Kidney (tissue), 14 donors: ENCODE results near the gene CCDC81. TPM values are rescaled to one million over a fixed set of nuclear protein-coding genes. Genes with fewer than 3 reads are reported as not detected.

Experiments used
- DNase-seq, 5 donors: peaks; one replicate each; pipeline ENCODE4 v3.0.0-alpha.2; 2013 to 2020
- FAIRE-seq: peaks from 2 replicates; lab custom pipeline; 2012; peaks lifted over from hg19 to GRCh38; lab: Jason Lieb, UNC
- H3K27ac ChIP-seq, 2 donors: one replicate each; pipeline ENCODE4 v1.7.0; 2013; ENCODE audit warnings: low read depth in 2 of 2, low read length in 2 of 2, inconsistent platforms in 1 of 2
- H3K27me3 ChIP-seq: one replicate; pipeline ENCODE4 v1.7.1; 2013; ENCODE audit warnings: low read length, inconsistent platforms; ENCODE audit not compliant: control insufficient read depth, insufficient read depth
- H3K36me3 ChIP-seq, 3 donors: one replicate each; pipeline versions ENCODE4 v1.7.0 to v1.7.1; 2013; ENCODE audit warnings: low read length in 3 of 3, control low read depth in 1 of 3, inconsistent platforms in 1 of 3; ENCODE audit not compliant: insufficient read depth in 3 of 3, control insufficient read depth in 2 of 3
- H3K4me1 ChIP-seq, 3 donors: one replicate each; pipeline versions ENCODE4 v1.7.0 to v1.7.1; 2013; ENCODE audit warnings: low read length in 3 of 3, inconsistent platforms in 1 of 3, low read depth in 1 of 3; ENCODE audit not compliant: control insufficient read depth in 2 of 3, insufficient read depth in 2 of 3
- H3K4me3 ChIP-seq, 3 donors: one replicate each; pipeline versions ENCODE4 v1.7.0 to v1.8.1; 2013; ENCODE audit warnings: low read length in 3 of 3, control low read depth in 1 of 3, inconsistent platforms in 1 of 3
- H3K9ac ChIP-seq, 3 donors: one replicate each; pipeline versions ENCODE4 v1.7.0 to v1.7.1; 2013; ENCODE audit warnings: low read length in 3 of 3, control low read depth in 1 of 3, inconsistent platforms in 1 of 3
- H3K9me3 ChIP-seq, 3 donors: one replicate each; pipeline versions ENCODE4 v1.7.0 to v1.7.1; 2013; ENCODE audit warnings: low read length in 3 of 3, control low read depth in 1 of 3, inconsistent platforms in 1 of 3; ENCODE audit not compliant: control insufficient read depth in 2 of 3, insufficient read depth in 1 of 3
- intact Hi-C: fragments of 100-400 bp; cut with DNase I; formaldehyde crosslinking; loops from one replicate; pipeline ENCODE4 v1.11.1; 2022
- polyA plus RNA-seq: library from polyadenylated mRNA; stranded (reverse); fragments of 350-450 nt; fragmentation: Illumina TruSeq; extraction: RNeasy Lipid Tissue Mini Kit (QIAGEN cat#74804); gene quantifications from one replicate; pipeline ENCODE4 v1.2.3, GENCODE V29; 2014; ENCODE audit warnings: low read depth, low replicate concordance; ENCODE audit not compliant: insufficient read depth
- total RNA-seq: library from RNA; stranded (reverse); fragmentation: NEBNext Ultra II Directional; extraction: Animal tissue kit (Norgen Biotek cat#: 25700); gene quantifications from one replicate; pipeline ENCODE4 v1.2.1, GENCODE V29; 2021
- TF ChIP-seq, protein P1 (sequence below): IDR thresholded peaks from 3 replicates; pipeline ENCODE4 v1.5.1; 2012; ENCODE audit warnings: mild to moderate bottlenecking, moderate library complexity, borderline replicate concordance; ENCODE audit not compliant: insufficient read depth; ENCODE audit errors: extremely low read depth
- donor health status: control.
- donor health status: control.
- donor health status: control.
- donor health status: control.
- donor health status: control.
- donor health status: DM: yes; HTN: yes; CAD: no.
- donor health status: Normal renal cell carcinoma (clear cell type).

CCDC81 gene
- total and polyA plus RNA-seq, 2 donors from 2014 or later, result 0.54 to 1.1 TPM

DNA sequence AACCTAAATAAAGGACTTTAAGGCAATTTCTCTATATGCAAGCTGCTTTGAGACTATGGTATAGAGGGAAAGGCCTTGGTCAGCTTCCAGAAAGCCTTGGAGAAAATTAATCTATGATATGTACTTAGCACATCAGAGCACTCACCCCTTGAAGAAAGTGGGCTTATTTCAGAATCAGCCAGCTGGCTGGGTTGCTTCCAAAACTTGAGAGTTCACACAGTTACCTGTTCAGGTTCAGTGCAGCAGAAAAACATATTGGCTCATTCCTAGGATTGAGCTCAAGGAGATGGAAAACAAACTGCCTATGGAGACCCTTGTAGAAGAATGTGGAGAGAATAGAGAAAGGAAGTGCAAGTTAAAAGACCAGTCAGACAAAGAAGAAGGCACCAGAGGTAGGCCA lies 22.7 kb downstream of the CCDC81 start:
- no peak overlapping the region for H3K27ac ChIP-seq
- FAIRE-seq, result no peak
- H3K9ac ChIP-seq, result no peak overlapping the region
- no peaks in the 10 kb centered on the region for H3K4me1 ChIP-seq
- no peaks in the 10 kb centered on the region for H3K9me3 ChIP-seq
- TF ChIP-seq, protein P1, sequence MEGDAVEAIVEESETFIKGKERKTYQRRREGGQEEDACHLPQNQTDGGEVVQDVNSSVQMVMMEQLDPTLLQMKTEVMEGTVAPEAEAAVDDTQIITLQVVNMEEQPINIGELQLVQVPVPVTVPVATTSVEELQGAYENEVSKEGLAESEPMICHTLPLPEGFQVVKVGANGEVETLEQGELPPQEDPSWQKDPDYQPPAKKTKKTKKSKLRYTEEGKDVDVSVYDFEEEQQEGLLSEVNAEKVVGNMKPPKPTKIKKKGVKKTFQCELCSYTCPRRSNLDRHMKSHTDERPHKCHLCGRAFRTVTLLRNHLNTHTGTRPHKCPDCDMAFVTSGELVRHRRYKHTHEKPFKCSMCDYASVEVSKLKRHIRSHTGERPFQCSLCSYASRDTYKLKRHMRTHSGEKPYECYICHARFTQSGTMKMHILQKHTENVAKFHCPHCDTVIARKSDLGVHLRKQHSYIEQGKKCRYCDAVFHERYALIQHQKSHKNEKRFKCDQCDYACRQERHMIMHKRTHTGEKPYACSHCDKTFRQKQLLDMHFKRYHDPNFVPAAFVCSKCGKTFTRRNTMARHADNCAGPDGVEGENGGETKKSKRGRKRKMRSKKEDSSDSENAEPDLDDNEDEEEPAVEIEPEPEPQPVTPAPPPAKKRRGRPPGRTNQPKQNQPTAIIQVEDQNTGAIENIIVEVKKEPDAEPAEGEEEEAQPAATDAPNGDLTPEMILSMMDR, result no peak
- H3K4me3 ChIP-seq, result no peak overlapping the region
- no peak for DNase-seq
- no peaks in the 10 kb centered on the region for H3K36me3 ChIP-seq
- no peaks in the 10 kb centered on the region for H3K27me3 ChIP-seq
- intact Hi-C loops, result no loop called here

DNA sequence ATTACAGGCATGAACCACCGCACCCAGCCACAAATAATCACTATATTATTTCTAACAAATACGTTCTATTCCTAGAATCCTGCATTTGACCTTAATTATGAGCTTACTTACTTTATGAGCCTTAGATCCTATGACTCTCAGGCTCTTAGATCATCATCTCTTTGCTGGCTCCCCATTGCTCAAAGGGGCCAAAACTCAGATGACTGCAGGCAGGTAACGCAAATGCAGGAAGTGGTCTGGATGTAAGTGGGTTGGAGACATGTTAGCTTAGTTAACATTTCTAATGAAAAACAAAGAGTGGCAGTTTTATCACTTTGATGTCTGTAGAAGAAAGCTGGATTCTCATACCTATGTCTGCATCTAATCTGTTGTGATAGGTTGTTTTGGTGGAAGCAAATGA lies 23.4 kb downstream of the CCDC81 start:
- H3K9ac ChIP-seq, result no peak overlapping the region
- no peaks in the 10 kb centered on the region for H3K4me1 ChIP-seq
- H3K4me3 ChIP-seq, result no peak overlapping the region
- TF ChIP-seq, protein P1, result no peak
- no peaks in the 10 kb centered on the region for H3K36me3 ChIP-seq
- DNase-seq (no peak), FAIRE-seq (no peak)
- H3K27me3 ChIP-seq, result no peaks in the 10 kb centered on the region
- H3K27ac ChIP-seq, result no peak overlapping the region
- no peaks in the 10 kb centered on the region for H3K9me3 ChIP-seq
- intact Hi-C loops, result no loop called here

GRCh38 chr11:86403458-86403857 lies 28.8 kb downstream of the CCDC81 start:
- no peaks in the 10 kb centered on the region for H3K9me3 ChIP-seq
- H3K4me3 ChIP-seq, result no peak overlapping the region
- no peaks in the 10 kb centered on the region for H3K36me3 ChIP-seq
- intact Hi-C loops, result no loop called here
- TF ChIP-seq, protein P1, result no peak
- H3K27ac ChIP-seq, result no peak overlapping the region
- FAIRE-seq (no peak), DNase-seq (no peak)
- no peak overlapping the region for H3K9ac ChIP-seq
- no peaks in the 10 kb centered on the region for H3K27me3 ChIP-seq
- H3K4me1 ChIP-seq, result no peaks in the 10 kb centered on the region

DNA sequence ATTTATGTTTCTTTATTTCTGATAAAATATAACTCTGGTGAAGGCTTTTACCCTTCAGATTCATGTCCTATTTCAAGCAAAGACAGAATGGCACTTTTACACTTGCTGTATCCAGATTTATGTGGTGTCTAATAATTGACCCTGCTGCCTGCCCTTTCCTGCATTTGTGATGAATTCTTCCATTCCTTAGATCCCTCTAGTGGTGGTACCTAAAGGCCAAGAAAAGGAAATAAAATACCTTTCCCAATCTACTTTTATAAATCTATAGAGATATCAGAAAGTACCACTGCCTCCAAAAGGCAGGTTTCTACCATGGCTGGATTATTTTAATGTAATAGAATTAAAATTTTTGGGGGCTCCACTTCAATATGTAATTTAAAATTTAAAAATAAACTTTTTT lies 34.2 kb downstream of the CCDC81 start:
- no peaks in the 10 kb centered on the region for H3K36me3 ChIP-seq
- no peak overlapping the region for H3K4me3 ChIP-seq
- H3K4me1 ChIP-seq, result no peaks in the 10 kb centered on the region
- FAIRE-seq (no peak), DNase-seq (no peak)
- TF ChIP-seq, protein P1, result no peak
- H3K9me3 ChIP-seq, result no peaks in the 10 kb centered on the region
- H3K9ac ChIP-seq, result no peak overlapping the region
- intact Hi-C loops, result no loop called here
- no peak overlapping the region for H3K27ac ChIP-seq
- H3K27me3 ChIP-seq, result no peaks in the 10 kb centered on the region
